Measurements from ENCODE around the gene PCDHA10.

Gene PCDHA10

GRCh38 chr5:140883927-140884697, 28.4 kb downstream of the PCDHA10 start:
- no peak for DNase-seq (ENCODE audit: low read depth, low spot score)

DNA sequence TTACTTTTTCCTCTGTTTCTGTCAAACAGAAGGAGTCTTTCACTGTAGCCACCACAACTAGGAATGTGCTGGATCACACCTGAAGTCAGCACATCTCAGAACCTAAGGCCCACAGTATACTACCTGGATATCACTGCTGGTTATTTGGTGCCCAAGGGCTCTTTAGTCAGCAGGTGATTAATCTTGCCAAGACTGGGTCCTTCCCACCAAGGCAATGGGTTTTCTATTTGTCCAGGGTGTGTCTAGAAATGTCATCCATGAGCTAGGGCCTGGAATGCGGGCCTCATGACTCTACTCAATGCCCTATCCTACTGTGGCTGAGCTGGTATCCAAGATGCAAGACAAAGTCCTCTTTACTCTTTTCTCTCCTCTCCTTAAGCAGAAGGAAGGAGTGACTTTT, 60.6 kb downstream of the PCDHA10 start:
- DNase-seq (ENCODE audit: low read depth, low spot score), result no peak

Measured in ELF-1 (cell line).